K562 (cell line): ENCODE data around the gene ABLIM1.

ENCODE experiments used
- ARID3B ChIP-seq: fragments of 250-450 bp; sonication (Bioruptor Pico); IDR thresholded peaks from 2 replicates; pipeline ENCODE4 v1.4.0; 2020; ENCODE audit warnings: borderline replicate concordance
- ATF2 ChIP-seq: sonication (generic); formaldehyde crosslinking; IDR thresholded peaks from 2 replicates; pipeline ENCODE4 v1.8.1; 2022; ENCODE audit warnings: missing genetic modification reagents
- CTCF ChIP-seq, 3 experiments: IDR thresholded peaks in 2 of 3; conservative IDR thresholded peaks in 1 of 3; 2 replicates each; pipeline ENCODE4 v1.5.1; 2011 to 2012; ENCODE audit warnings: low read length in 3 of 3, mild to moderate bottlenecking in 3 of 3, control low read depth in 2 of 3, improper control_type of control experiment in 1 of 3, inconsistent platforms in 1 of 3, low read depth in 1 of 3, mixed read lengths in 1 of 3, moderate library complexity in 1 of 3; ENCODE audit not compliant: insufficient read depth in 2 of 3
- ELF4 ChIP-seq: fragments of 450-650 bp; formaldehyde crosslinking; IDR thresholded peaks from 2 replicates; pipeline ENCODE4 v1.4.0; 2022; ENCODE audit warnings: missing genetic modification characterization
- HDAC3 ChIP-seq: fragments of 450-650 bp; IDR thresholded peaks from 2 replicates; pipeline ENCODE4 v1.6.1; 2018; ENCODE audit warnings: borderline replicate concordance, mild to moderate bottlenecking, moderate library complexity; ENCODE audit not compliant: partially characterized antibody
- MAFK ChIP-seq: IDR thresholded peaks from 2 replicates; pipeline ENCODE4 v1.6.1; 2011; ENCODE audit warnings: low read length, improper control_type of control experiment
- PATZ1 ChIP-seq: fragments of 250-450 bp; sonication (Bioruptor Pico); IDR thresholded peaks from 2 replicates; pipeline ENCODE4 v1.5.0; 2020; ENCODE audit warnings: mild to moderate bottlenecking, borderline replicate concordance
- PHF8 ChIP-seq: fragments of 200-600 bp; sonication (generic); IDR thresholded peaks from 2 replicates; pipeline ENCODE4 v1.6.1; 2012; ENCODE audit warnings: mixed run types, mild to moderate bottlenecking, inconsistent platforms, low read length, moderate library complexity, borderline replicate concordance
- POLR2A ChIP-seq: fragments of 450-650 bp; conservative IDR thresholded peaks from 2 replicates; pipeline ENCODE4 v1.6.1; 2016
- THAP7 ChIP-seq: fragments of 250-450 bp; sonication (Bioruptor Pico); IDR thresholded peaks from 2 replicates; pipeline ENCODE4 v1.5.0; 2021
- ZNF239 ChIP-seq: fragments of 250-450 bp; sonication (Bioruptor Pico); IDR thresholded peaks from 2 replicates; pipeline ENCODE4 v1.4.0; 2020; ENCODE audit warnings: mild to moderate bottlenecking

- TF ChIP-seq ZNF239 (CRISPR knock-in tag) (no peak), ELF4 (CRISPR knock-in tag) (no peak), HDAC3 (no peak), PATZ1 (CRISPR knock-in tag) (no peak), POLR2A (no peak), THAP7 (CRISPR knock-in tag) (no peak), PHF8 (no peak), ATF2 (CRISPR knock-in tag) (no peak), ARID3B (CRISPR knock-in tag) (no peak), CTCF (IDR thresholded peaks at IDR 0.05 in 2 of 3, conservative IDR thresholded peaks at IDR 0.05 in 1 of 3; ENCODE audit: insufficient read depth in 2 of 3, low read depth in 1 of 3, low read length in 3 of 3) (no peak), MAFK (no peak)
Observed at GRCh38 chr10:114478281-114478680, 179.8 kb downstream of the ABLIM1 start.
